Smooth muscle cell (in vitro differentiated cells): ENCODE data around the gene PAOX. TPM values are rescaled to one million over a fixed set of nuclear protein-coding genes. Genes with fewer than 3 reads are reported as not detected.
"Not testable (repeated sequence)": the region's sequence is repeated elsewhere in the genome, so short reads cannot be mapped to it uniquely, and the experiment has no call there.

Experiments used
- DNase-seq: peaks from one replicate; lab custom pipeline; 2025; ENCODE audit not compliant: unreplicated experiment; lab: John Stamatoyannopoulos, UW
- H2AFZ ChIP-seq: fragments of 200-600 bp; sonication (generic); 2 replicates; pipeline ENCODE4 v1.6.0; 2016; ENCODE audit warnings: antibody characterized with exemption, low read depth, mild to moderate bottlenecking
- H3F3A ChIP-seq: fragments of 200-600 bp; sonication (generic); 2 replicates; pipeline ENCODE4 v1.6.0; 2017; ENCODE audit warnings: antibody characterized with exemption, low read depth
- H3K27ac ChIP-seq: fragments of 200-600 bp; sonication (generic); 2 replicates; pipeline ENCODE4 v1.5.1; 2016; ENCODE audit warnings: low read depth, mild to moderate bottlenecking
- H3K27me3 ChIP-seq: fragments of 200-600 bp; sonication (generic); 2 replicates; pipeline ENCODE4 v1.6.1; 2016; ENCODE audit warnings: low read depth, mild to moderate bottlenecking
- H3K36me3 ChIP-seq: fragments of 200-600 bp; sonication (generic); 2 replicates; pipeline ENCODE4 v1.5.1; 2016; ENCODE audit warnings: low read depth
- H3K4me1 ChIP-seq: fragments of 200-600 bp; sonication (generic); 2 replicates; pipeline ENCODE4 v1.5.1; 2016; ENCODE audit warnings: low read depth
- H3K4me2 ChIP-seq: fragments of 200-600 bp; sonication (generic); 2 replicates; pipeline ENCODE4 v1.6.0; 2016; ENCODE audit warnings: mild to moderate bottlenecking
- H3K4me3 ChIP-seq: fragments of 200-600 bp; sonication (generic); 2 replicates; pipeline ENCODE4 v1.5.1; 2016; ENCODE audit warnings: mild to moderate bottlenecking
- H3K79me2 ChIP-seq: fragments of 200-600 bp; sonication (generic); 2 replicates; pipeline ENCODE4 v1.6.0; 2016; ENCODE audit warnings: low read depth, mild to moderate bottlenecking
- H3K9ac ChIP-seq: fragments of 200-600 bp; sonication (generic); 2 replicates; pipeline ENCODE4 v1.6.0; 2016; ENCODE audit warnings: low read depth
- H3K9me3 ChIP-seq: fragments of 200-600 bp; sonication (generic); replicated peaks from 2 replicates; pipeline ENCODE4 v1.5.1; 2016; ENCODE audit warnings: low read depth
- H4K20me1 ChIP-seq: fragments of 200-600 bp; sonication (generic); 2 replicates; pipeline ENCODE4 v1.6.0; 2016; ENCODE audit warnings: low read depth
- WGBS: methylation state at CpG from one replicate; pipeline ENCODE4 v1.1.7; 2016; ENCODE audit warnings: low lambda C conversion rate; 5-methylcytosine and 5-hydroxymethylcytosine counted together
- polyA plus RNA-seq: library from polyadenylated mRNA; unstranded; fragments of >200 nt; fragmentation: Nextera tagmentation; extraction: Ambion mirVana; gene quantifications from 2 replicates; pipeline ENCODE4 v1.2.1, GENCODE V29; 2016
- total RNA-seq: library from RNA; depleted of rRNA; stranded (reverse); fragments of >200 nt; gene quantifications from 2 replicates; pipeline ENCODE4 v1.2.3, GENCODE V29; 2014
- TF ChIP-seq, protein P1 (sequence below): fragments of 200-600 bp; sonication (generic); IDR thresholded peaks from 2 replicates; pipeline ENCODE4 v1.5.1; 2017; ENCODE audit warnings: borderline replicate concordance, mild to moderate bottlenecking, antibody characterized with exemption; ENCODE audit not compliant: insufficient read depth, poor library complexity, severe bottlenecking

Gene PAOX
- total and polyA plus RNA-seq, 2 experiments from 2014 or later = 3.3 to 7.1 TPM

DNA sequence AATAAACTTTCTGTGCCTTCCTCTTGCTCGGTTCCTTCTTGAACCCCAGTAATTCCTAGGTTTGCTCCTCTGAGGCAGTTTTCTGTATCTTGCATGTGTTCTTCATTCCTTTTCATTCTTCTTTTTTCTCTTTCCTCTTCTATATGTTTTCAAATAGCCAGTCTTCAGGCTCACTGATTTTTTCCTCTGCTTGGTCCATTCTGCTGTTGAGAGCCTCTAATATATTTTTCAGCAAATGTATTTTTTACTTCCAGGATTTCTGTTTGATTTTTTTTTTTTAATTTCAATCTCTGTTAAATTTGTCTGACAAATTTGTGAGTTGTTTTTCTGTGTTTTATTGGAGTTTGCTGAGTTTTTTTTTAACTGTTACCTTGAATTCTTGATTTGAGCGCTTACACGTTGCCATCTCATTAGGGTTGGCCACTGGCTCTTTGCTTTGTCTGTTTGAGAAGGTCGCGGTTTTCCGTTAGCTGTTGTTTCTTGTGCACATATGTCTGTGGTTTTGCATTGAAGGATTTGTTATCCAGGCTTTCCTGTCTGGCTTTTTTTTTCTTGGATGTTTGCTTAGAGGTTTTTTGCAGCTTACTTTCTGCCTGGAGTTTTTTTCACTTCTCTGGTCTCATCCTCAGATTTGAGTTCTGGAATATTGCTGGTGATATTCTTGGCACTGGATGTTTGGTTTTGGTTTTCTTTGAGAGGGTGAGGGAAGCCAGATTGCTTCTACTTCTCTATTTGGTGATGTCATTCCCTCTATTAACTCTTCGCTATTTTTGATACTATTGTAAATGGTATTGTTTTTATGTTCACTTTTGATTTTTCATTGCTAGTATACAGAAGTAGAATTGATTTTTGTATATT lies 32.7 kb downstream of the PAOX start:
- Histone ChIP-seq H3K9ac (no peak overlapping the region), H3K36me3 (peaks cover 56% of the 10 kb centered on the region), H3K9me3 (peaks cover 21% of the 10 kb centered on the region), H3K79me2 (peaks cover 61% of the 10 kb centered on the region), H4K20me1 (peaks cover 3% of the 10 kb centered on the region), H3K4me2 (no peak overlapping the region), H3K4me1 (no peaks in the 10 kb centered on the region), H3K4me3 (no peak overlapping the region), H2AFZ (no peak overlapping the region), H3K27me3 (no peaks in the 10 kb centered on the region), H3K27ac (no peak overlapping the region), H3F3A (no peaks in the 10 kb centered on the region)
- WGBS = 95% methylated on average over 7 of the region's 7 CpGs
- DNase-seq = no peak
- TF ChIP-seq, protein P1, sequence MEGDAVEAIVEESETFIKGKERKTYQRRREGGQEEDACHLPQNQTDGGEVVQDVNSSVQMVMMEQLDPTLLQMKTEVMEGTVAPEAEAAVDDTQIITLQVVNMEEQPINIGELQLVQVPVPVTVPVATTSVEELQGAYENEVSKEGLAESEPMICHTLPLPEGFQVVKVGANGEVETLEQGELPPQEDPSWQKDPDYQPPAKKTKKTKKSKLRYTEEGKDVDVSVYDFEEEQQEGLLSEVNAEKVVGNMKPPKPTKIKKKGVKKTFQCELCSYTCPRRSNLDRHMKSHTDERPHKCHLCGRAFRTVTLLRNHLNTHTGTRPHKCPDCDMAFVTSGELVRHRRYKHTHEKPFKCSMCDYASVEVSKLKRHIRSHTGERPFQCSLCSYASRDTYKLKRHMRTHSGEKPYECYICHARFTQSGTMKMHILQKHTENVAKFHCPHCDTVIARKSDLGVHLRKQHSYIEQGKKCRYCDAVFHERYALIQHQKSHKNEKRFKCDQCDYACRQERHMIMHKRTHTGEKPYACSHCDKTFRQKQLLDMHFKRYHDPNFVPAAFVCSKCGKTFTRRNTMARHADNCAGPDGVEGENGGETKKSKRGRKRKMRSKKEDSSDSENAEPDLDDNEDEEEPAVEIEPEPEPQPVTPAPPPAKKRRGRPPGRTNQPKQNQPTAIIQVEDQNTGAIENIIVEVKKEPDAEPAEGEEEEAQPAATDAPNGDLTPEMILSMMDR = no peak

DNA sequence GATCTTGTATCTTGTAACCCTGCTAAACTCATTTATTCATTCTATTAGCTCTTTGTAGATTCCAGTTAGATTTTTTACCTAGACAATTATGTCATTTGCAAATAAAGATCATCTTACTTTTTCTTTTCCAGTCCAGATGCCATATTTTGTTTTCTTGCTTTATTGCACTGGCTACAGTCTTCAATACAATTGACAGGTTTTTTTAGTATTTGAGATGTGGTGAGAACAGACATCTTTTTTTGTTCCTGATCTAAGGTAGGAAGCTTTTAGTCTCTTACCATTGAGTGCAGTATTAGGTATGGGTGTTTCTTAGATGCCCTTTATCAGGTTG lies 33.3 kb downstream of the PAOX start:
- H3K27me3 ChIP-seq = no peaks in the 10 kb centered on the region
- H4K20me1 ChIP-seq = peaks cover 3% of the 10 kb centered on the region
- no peak overlapping the region for H3K4me2 ChIP-seq
- peaks cover 21% of the 10 kb centered on the region for H3K9me3 ChIP-seq
- H3K79me2 ChIP-seq = peaks cover 55% of the 10 kb centered on the region
- H3F3A ChIP-seq = no peaks in the 10 kb centered on the region
- H3K36me3 ChIP-seq = peaks cover 50% of the 10 kb centered on the region
- no peak overlapping the region for H3K27ac ChIP-seq
- DNase-seq = no peak
- no peaks in the 10 kb centered on the region for H3K4me1 ChIP-seq
- no peak overlapping the region for H3K4me3 ChIP-seq
- H3K9ac ChIP-seq = no peak overlapping the region
- H2AFZ ChIP-seq = no peak overlapping the region
- TF ChIP-seq, protein P1 = no peak

DNA sequence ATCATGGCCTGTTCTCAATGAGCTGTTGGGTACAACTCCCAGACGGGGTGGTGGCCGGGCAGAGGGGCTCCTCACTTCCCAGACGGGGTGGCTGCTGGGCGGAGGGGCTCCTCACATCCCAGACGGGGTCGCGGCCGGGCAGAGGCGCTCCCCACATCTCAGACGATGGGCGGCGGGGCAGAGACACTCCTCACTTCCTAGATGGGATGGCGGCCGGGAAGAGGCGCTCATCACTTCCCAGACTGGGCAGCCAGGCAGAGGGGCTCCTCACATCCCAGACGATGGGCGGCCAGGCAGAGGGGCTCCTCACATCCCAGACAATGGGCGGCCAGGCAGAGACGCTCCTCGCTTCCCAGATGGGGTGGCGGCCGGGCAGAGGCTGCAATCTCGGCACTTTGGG lies 35.3 kb downstream of the PAOX start:
- H3K4me2 ChIP-seq, H3K27ac ChIP-seq, H4K20me1 ChIP-seq, H2AFZ ChIP-seq, H3F3A ChIP-seq, H3K4me1 ChIP-seq, DNase-seq, H3K4me3 ChIP-seq, H3K27me3 ChIP-seq, H3K9ac ChIP-seq: not testable (repeated sequence)
- 95% methylated on average over 14 of the region's 23 CpGs for WGBS
- Histone ChIP-seq H3K9me3 (peaks cover 19% of the 10 kb centered on the region), H3K36me3 (peaks cover 33% of the 10 kb centered on the region), H3K79me2 (peaks cover 35% of the 10 kb centered on the region)

DNA sequence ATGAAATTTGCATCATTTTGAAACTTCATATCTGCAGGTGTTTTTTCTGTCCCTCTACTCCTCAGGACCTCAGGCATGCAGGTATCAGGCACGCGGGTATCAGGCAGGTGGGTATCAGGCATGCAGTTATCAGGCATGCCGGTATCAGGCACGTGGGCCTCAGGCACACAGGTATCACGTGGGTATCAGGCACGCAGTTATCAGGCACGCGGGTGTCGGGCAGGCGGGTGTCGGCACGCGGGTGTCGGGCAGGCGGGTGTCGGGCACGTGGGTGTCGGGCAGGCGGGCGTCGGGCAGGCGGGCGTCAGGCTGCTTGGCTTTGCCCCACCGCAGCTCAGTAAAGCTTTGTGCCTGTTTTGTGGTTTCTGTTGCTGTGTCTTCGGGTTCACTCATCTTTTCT lies 36.7 kb downstream of the PAOX start:
- H3K4me1 ChIP-seq = no peaks in the 10 kb centered on the region
- peaks cover 21% of the 10 kb centered on the region for H3K79me2 ChIP-seq
- H3F3A ChIP-seq = no peaks in the 10 kb centered on the region
- TF ChIP-seq, protein P1 = no peak
- DNase-seq = no peak
- H3K27ac ChIP-seq = no peak overlapping the region
- peaks cover 20% of the 10 kb centered on the region for H3K36me3 ChIP-seq
- no peak overlapping the region for H2AFZ ChIP-seq
- H3K4me2 ChIP-seq = no peak overlapping the region
- H3K4me3 ChIP-seq = no peak overlapping the region
- no peak overlapping the region for H3K9ac ChIP-seq
- 96% methylated on average over 25 of the region's 25 CpGs for WGBS
- peaks cover 15% of the 10 kb centered on the region for H3K9me3 ChIP-seq
- H3K27me3 ChIP-seq = no peaks in the 10 kb centered on the region
- peaks cover 12% of the 10 kb centered on the region for H4K20me1 ChIP-seq
